Measurements from ENCODE around the gene STON2.

Gene STON2

GRCh38 chr14:81434230-81434629, 34.1 kb upstream of the STON2 start:
- Histone ChIP-seq H2BK15ac (ENCODE audit: low read length) (no peak overlapping the region), H3K9ac (ENCODE audit: low read depth, low read length, poor library complexity) (no peak overlapping the region), H3K79me1 (ENCODE audit: low read depth, low read length) (no peaks in the 10 kb centered on the region), H3K9me3 (replicated peaks in 1 of 2; ENCODE audit: control insufficient read depth in 2 of 2, insufficient read depth in 1 of 2, low read depth in 1 of 2, low read length in 2 of 2) (peaks cover 0 to 3% of the 10 kb centered on the region in 2 donors), H3K27ac (replicated peaks; ENCODE audit: low read length) (no peak overlapping the region), H3K14ac (ENCODE audit: low read length) (no peak overlapping the region), H2BK5ac (ENCODE audit: low read length) (no peak overlapping the region), H3K4ac (ENCODE audit: low read length) (no peak overlapping the region), H4K8ac (ENCODE audit: low read depth, low read length) (no peak overlapping the region), H3K27me3 (ENCODE audit: control insufficient read depth in 3 of 3, insufficient read depth in 3 of 3, low read depth in 1 of 3, low read length in 3 of 3) (peaks cover 0 to 11% (median 0%) of the 10 kb centered on the region in 3 experiments), H2BK12ac (ENCODE audit: low read length) (no peak overlapping the region), H3K36me3 (replicated peaks in 1 of 2; ENCODE audit: control insufficient read depth in 2 of 2, insufficient read depth in 2 of 2, low read length in 2 of 2) (peaks cover 0 to 12% of the 10 kb centered on the region in 2 donors), H3K23ac (ENCODE audit: low read depth, low read length, poor library complexity) (no peak overlapping the region), H3K4me3 (ENCODE audit: low read length in 2 of 2) (peak overlapping the region in 1 of 2 donors; percentile 87), H2AK5ac (ENCODE audit: low read depth, low read length) (no peak overlapping the region), H2BK120ac (ENCODE audit: low read depth, low read length) (no peak overlapping the region), H4K91ac (ENCODE audit: low read depth, low read length, poor library complexity) (no peak overlapping the region), H3K4me2 (ENCODE audit: insufficient read depth, low read length, poor library complexity, severe bottlenecking) (no peak overlapping the region), H3K18ac (ENCODE audit: low read length) (no peak overlapping the region), H3K4me1 (ENCODE audit: control insufficient read depth in 2 of 2, insufficient read depth in 1 of 2, low read depth in 1 of 2, low read length in 2 of 2) (peaks cover 7 to 9% of the 10 kb centered on the region in 2 donors), H2AFZ (ENCODE audit: low read length) (no peak overlapping the region)
- WGBS, 2 donors (ENCODE audit: extremely low coverage in 2 of 2, insufficient read length in 2 of 2, insufficient replicate concordance in 1 of 2): no CpG with 5 or more reads among the region's 4 CpGs
- DNase-seq (ENCODE audit: low spot score): no peak

- Histone ChIP-seq H3K27ac (replicated peaks; ENCODE audit: low read length) (no peak overlapping the region), H2BK5ac (ENCODE audit: low read length) (no peak overlapping the region), H3K79me1 (ENCODE audit: low read depth, low read length) (no peaks in the 10 kb centered on the region), H3K9ac (ENCODE audit: low read depth, low read length, poor library complexity) (no peak overlapping the region), H4K8ac (ENCODE audit: low read depth, low read length) (no peak overlapping the region), H4K91ac (ENCODE audit: low read depth, low read length, poor library complexity) (no peak overlapping the region), H2BK120ac (ENCODE audit: low read depth, low read length) (no peak overlapping the region), H3K23ac (ENCODE audit: low read depth, low read length, poor library complexity) (no peak overlapping the region), H3K4me3 (ENCODE audit: low read length in 2 of 2) (no peak overlapping the region), H3K18ac (ENCODE audit: low read length) (no peak overlapping the region), H3K9me3 (replicated peaks in 1 of 2; ENCODE audit: control insufficient read depth in 2 of 2, insufficient read depth in 1 of 2, low read depth in 1 of 2, low read length in 2 of 2) (peaks cover 0 to 3% of the 10 kb centered on the region in 2 donors), H3K4me2 (ENCODE audit: insufficient read depth, low read length, poor library complexity, severe bottlenecking) (no peak overlapping the region), H3K4me1 (ENCODE audit: control insufficient read depth in 2 of 2, insufficient read depth in 1 of 2, low read depth in 1 of 2, low read length in 2 of 2) (peaks cover 7 to 9% of the 10 kb centered on the region in 2 donors), H3K4ac (ENCODE audit: low read length) (no peak overlapping the region), H3K36me3 (replicated peaks in 1 of 2; ENCODE audit: control insufficient read depth in 2 of 2, insufficient read depth in 2 of 2, low read length in 2 of 2) (peaks cover 0 to 12% of the 10 kb centered on the region in 2 donors), H2AFZ (ENCODE audit: low read length) (no peak overlapping the region), H3K27me3 (ENCODE audit: control insufficient read depth in 3 of 3, insufficient read depth in 3 of 3, low read depth in 1 of 3, low read length in 3 of 3) (peaks cover 0 to 11% (median 0%) of the 10 kb centered on the region in 3 experiments), H2BK12ac (ENCODE audit: low read length) (no peak overlapping the region), H2BK15ac (ENCODE audit: low read length) (no peak overlapping the region), H2AK5ac (ENCODE audit: low read depth, low read length) (no peak overlapping the region), H3K14ac (ENCODE audit: low read length) (no peak overlapping the region)
- DNase-seq (ENCODE audit: low spot score): no peak
- WGBS, 2 donors (ENCODE audit: extremely low coverage in 2 of 2, insufficient read length in 2 of 2, insufficient replicate concordance in 1 of 2): no CpG with 5 or more reads among the region's 2 CpGs
Observed at GRCh38 chr14:81433378-81433777, 33.3 kb upstream of the STON2 start.

GRCh38 chr14:81432219-81432661, 32.1 kb upstream of the STON2 start:
- no peak overlapping the region for H4K91ac ChIP-seq (ENCODE audit: low read depth, low read length, poor library complexity)
- H3K27ac ChIP-seq (replicated peaks; ENCODE audit: low read length): no peak overlapping the region
- peaks cover 11 to 15% of the 10 kb centered on the region in 2 donors for H3K4me1 ChIP-seq (ENCODE audit: control insufficient read depth in 2 of 2, insufficient read depth in 1 of 2, low read depth in 1 of 2, low read length in 2 of 2)
- no peak overlapping the region for H2AFZ ChIP-seq (ENCODE audit: low read length)
- H2AK5ac ChIP-seq (ENCODE audit: low read depth, low read length): no peak overlapping the region
- no peaks in the 10 kb centered on the region for H3K9me3 ChIP-seq (replicated peaks in 1 of 2; ENCODE audit: control insufficient read depth in 2 of 2, insufficient read depth in 1 of 2, low read depth in 1 of 2, low read length in 2 of 2)
- H2BK120ac ChIP-seq (ENCODE audit: low read depth, low read length): no peak overlapping the region
- H2BK12ac ChIP-seq (ENCODE audit: low read length): no peak overlapping the region
- H3K9ac ChIP-seq (ENCODE audit: low read depth, low read length, poor library complexity): no peak overlapping the region
- no peak overlapping the region for H3K4ac ChIP-seq (ENCODE audit: low read length)
- H4K8ac ChIP-seq (ENCODE audit: low read depth, low read length): no peak overlapping the region
- H2BK5ac ChIP-seq (ENCODE audit: low read length): no peak overlapping the region
- H2BK15ac ChIP-seq (ENCODE audit: low read length): no peak overlapping the region
- H3K4me2 ChIP-seq (ENCODE audit: insufficient read depth, low read length, poor library complexity, severe bottlenecking): no peak overlapping the region
- H3K27me3 ChIP-seq (ENCODE audit: control insufficient read depth in 3 of 3, insufficient read depth in 3 of 3, low read depth in 1 of 3, low read length in 3 of 3): peaks cover 0 to 7% (median 0%) of the 10 kb centered on the region in 3 experiments
- no peak overlapping the region for H3K14ac ChIP-seq (ENCODE audit: low read length)
- H3K23ac ChIP-seq (ENCODE audit: low read depth, low read length, poor library complexity): no peak overlapping the region
- no peaks in the 10 kb centered on the region for H3K79me1 ChIP-seq (ENCODE audit: low read depth, low read length)
- peaks cover 0 to 14% of the 10 kb centered on the region in 2 donors for H3K36me3 ChIP-seq (replicated peaks in 1 of 2; ENCODE audit: control insufficient read depth in 2 of 2, insufficient read depth in 2 of 2, low read length in 2 of 2)
- no peak for DNase-seq (ENCODE audit: low spot score)
- WGBS, 2 donors (ENCODE audit: extremely low coverage in 2 of 2, insufficient read length in 2 of 2, insufficient replicate concordance in 1 of 2): no CpG with 5 or more reads among the region's 3 CpGs
- H3K18ac ChIP-seq (ENCODE audit: low read length): no peak overlapping the region
- no peak overlapping the region for H3K4me3 ChIP-seq (ENCODE audit: low read length in 2 of 2)

DNA sequence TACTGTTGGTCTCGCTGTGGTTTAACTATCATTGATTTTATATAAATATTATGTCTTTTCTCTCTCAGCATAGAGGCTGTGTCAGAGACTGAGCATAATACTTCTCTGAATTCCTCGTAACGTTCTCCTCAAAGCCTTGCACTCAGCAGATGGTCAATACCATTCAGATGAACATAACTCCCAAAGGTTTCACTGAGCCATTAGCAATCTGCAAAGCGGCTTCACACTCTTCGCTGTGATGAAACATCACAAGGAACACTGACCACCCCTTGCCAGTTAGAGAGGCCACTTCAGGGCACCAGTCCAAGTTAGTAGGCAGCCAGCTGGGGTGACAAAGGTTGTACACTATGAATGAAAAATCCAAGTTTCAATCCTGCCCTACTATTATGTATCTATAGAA, 30.1 kb upstream of the STON2 start:
- H3K36me3 ChIP-seq (replicated peaks in 1 of 2; ENCODE audit: control insufficient read depth in 2 of 2, insufficient read depth in 2 of 2, low read length in 2 of 2): peaks cover 0 to 34% of the 10 kb centered on the region in 2 donors
- H3K14ac ChIP-seq (ENCODE audit: low read length): no peak overlapping the region
- H3K4me3 ChIP-seq (ENCODE audit: low read length in 2 of 2): no peak overlapping the region
- no peak overlapping the region for H2AK5ac ChIP-seq (ENCODE audit: low read depth, low read length)
- no peak overlapping the region for H3K23ac ChIP-seq (ENCODE audit: low read depth, low read length, poor library complexity)
- no peak overlapping the region for H2BK15ac ChIP-seq (ENCODE audit: low read length)
- H3K4me2 ChIP-seq (ENCODE audit: insufficient read depth, low read length, poor library complexity, severe bottlenecking): no peak overlapping the region
- no peaks in the 10 kb centered on the region for H3K27me3 ChIP-seq (ENCODE audit: control insufficient read depth in 3 of 3, insufficient read depth in 3 of 3, low read depth in 1 of 3, low read length in 3 of 3)
- no peak overlapping the region for H3K9ac ChIP-seq (ENCODE audit: low read depth, low read length, poor library complexity)
- WGBS, 2 donors (ENCODE audit: extremely low coverage in 2 of 2, insufficient read length in 2 of 2, insufficient replicate concordance in 1 of 2): no CpG with 5 or more reads among the region's 5 CpGs
- H2BK120ac ChIP-seq (ENCODE audit: low read depth, low read length): no peak overlapping the region
- H2BK12ac ChIP-seq (ENCODE audit: low read length): no peak overlapping the region
- H2BK5ac ChIP-seq (ENCODE audit: low read length): no peak overlapping the region
- H3K4me1 ChIP-seq (ENCODE audit: control insufficient read depth in 2 of 2, insufficient read depth in 1 of 2, low read depth in 1 of 2, low read length in 2 of 2): peaks cover 11 to 14% of the 10 kb centered on the region in 2 donors
- DNase-seq (ENCODE audit: low spot score): no peak
- no peak overlapping the region for H3K27ac ChIP-seq (replicated peaks; ENCODE audit: low read length)
- no peak overlapping the region for H4K8ac ChIP-seq (ENCODE audit: low read depth, low read length)
- H3K18ac ChIP-seq (ENCODE audit: low read length): no peak overlapping the region
- no peak overlapping the region for H2AFZ ChIP-seq (ENCODE audit: low read length)
- no peaks in the 10 kb centered on the region for H3K79me1 ChIP-seq (ENCODE audit: low read depth, low read length)
- H3K4ac ChIP-seq (ENCODE audit: low read length): no peak overlapping the region
- H4K91ac ChIP-seq (ENCODE audit: low read depth, low read length, poor library complexity): no peak overlapping the region
- H3K9me3 ChIP-seq (replicated peaks in 1 of 2; ENCODE audit: control insufficient read depth in 2 of 2, insufficient read depth in 1 of 2, low read depth in 1 of 2, low read length in 2 of 2): no peaks in the 10 kb centered on the region
